NCI-H1694 (cell line): ENCODE measurements around the gene LOXHD1.

Source experiments
- DNase-seq: peaks from one replicate; lab custom pipeline; 2025; lab: John Stamatoyannopoulos, UW

LOXHD1 gene

GRCh38 chr18:46475390-46475752 is 181.6 kb downstream of the LOXHD1 start:
- no peak for DNase-seq

GRCh38 chr18:46474487-46475389 is 182.3 kb downstream of the LOXHD1 start:
- DNase-seq = no peak

- DNase-seq = no peak
Measured at GRCh38 chr18:46471809-46472498, 185.1 kb downstream of the LOXHD1 start.

GRCh38 chr18:46470714-46471113 is 186.3 kb downstream of the LOXHD1 start:
- DNase-seq = no peak

- no peak for DNase-seq
Measured at GRCh38 chr18:46469186-46469915, 187.7 kb downstream of the LOXHD1 start.

GRCh38 chr18:46468426-46469180 is 188.4 kb downstream of the LOXHD1 start:
- no peak for DNase-seq

- no peak for DNase-seq
Measured at GRCh38 chr18:46466234-46467160, 190.5 kb downstream of the LOXHD1 start.

GRCh38 chr18:46464926-46465655 is 191.9 kb downstream of the LOXHD1 start:
- DNase-seq = no peak

GRCh38 chr18:46462523-46462922 is 194.5 kb downstream of the LOXHD1 start:
- DNase-seq = no peak

GRCh38 chr18:46461993-46462392 is 195.0 kb downstream of the LOXHD1 start:
- DNase-seq = no peak

- no peak for DNase-seq
Measured at GRCh38 chr18:46460754-46461153, 196.3 kb downstream of the LOXHD1 start.

- no peak for DNase-seq
Measured at GRCh38 chr18:46459789-46460455, 197.1 kb downstream of the LOXHD1 start.

- DNase-seq = no peak
Measured at GRCh38 chr18:46458472-46458871, 198.5 kb downstream of the LOXHD1 start.

GRCh38 chr18:46456691-46457090 is 200.3 kb downstream of the LOXHD1 start:
- no peak for DNase-seq

- no peak for DNase-seq
Measured at GRCh38 chr18:46452820-46453219, 204.2 kb downstream of the LOXHD1 start.

GRCh38 chr18:46449499-46449898 is 207.5 kb downstream of the LOXHD1 start:
- no peak for DNase-seq

GRCh38 chr18:46449033-46449432 is 208.0 kb downstream of the LOXHD1 start:
- no peak for DNase-seq

GRCh38 chr18:46448347-46448746 is 208.7 kb downstream of the LOXHD1 start:
- no peak for DNase-seq

- DNase-seq = no peak
Measured at GRCh38 chr18:46447792-46448191, 209.2 kb downstream of the LOXHD1 start.

- no peak for DNase-seq
Measured at GRCh38 chr18:46447323-46447722, 209.7 kb downstream of the LOXHD1 start.
